NCI-H748 treated with DMSO at 0.1 percent for 48 hours (cell line): Measurements from ENCODE around the gene ISM2.
"Not testable (repeated sequence)": the region's sequence is repeated elsewhere in the genome, so short reads cannot be mapped to it uniquely, and the experiment has no call there.

ENCODE experiments used
- DNase-seq: peaks from one replicate; lab custom pipeline; 2025; lab: John Stamatoyannopoulos, UW

ISM2 gene

GRCh38 chr14:77498120-77498979, at the start of gene ISM2:
TSS of gene ISM2 (minus strand) at chr14:77498816. CDS start at chr14:77498793, 23 bp downstream.
- DNase-seq: no peak

- DNase-seq: no peak
Measured at GRCh38 chr14:77547512-77548180, 49.0 kb upstream of the ISM2 start.

- DNase-seq: not testable (repeated sequence)
Measured at GRCh38 chr14:77545171-77545570, 46.6 kb upstream of the ISM2 start.

- DNase-seq: no peak
Measured at GRCh38 chr14:77544571-77544970, 46.0 kb upstream of the ISM2 start.

GRCh38 chr14:77543637-77544334, 45.2 kb upstream of the ISM2 start:
- no peak for DNase-seq

- no peak for DNase-seq
Measured at GRCh38 chr14:77543240-77543551, 44.6 kb upstream of the ISM2 start.

- no peak for DNase-seq
Measured at GRCh38 chr14:77542421-77543239, 44.0 kb upstream of the ISM2 start.

- no peak for DNase-seq
Measured at GRCh38 chr14:77541905-77542304, 43.3 kb upstream of the ISM2 start.

- not testable (repeated sequence) for DNase-seq
Measured at GRCh38 chr14:77536951-77537350, 38.3 kb upstream of the ISM2 start.

- no peak for DNase-seq
Measured at GRCh38 chr14:77531071-77531470, 32.5 kb upstream of the ISM2 start.

GRCh38 chr14:77529963-77530362, 31.3 kb upstream of the ISM2 start:
- DNase-seq: no peak

- no peak for DNase-seq
Measured at GRCh38 chr14:77529213-77529612, 30.6 kb upstream of the ISM2 start.

- DNase-seq: not testable (repeated sequence)
Measured at GRCh38 chr14:77528701-77529100, 30.1 kb upstream of the ISM2 start.

- DNase-seq: no peak
Measured at GRCh38 chr14:77526266-77526665, 27.6 kb upstream of the ISM2 start.

- no peak for DNase-seq
Measured at GRCh38 chr14:77524536-77524935, 25.9 kb upstream of the ISM2 start.

GRCh38 chr14:77523109-77523508, 24.5 kb upstream of the ISM2 start:
- no peak for DNase-seq

GRCh38 chr14:77520555-77520954, 21.9 kb upstream of the ISM2 start:
- no peak for DNase-seq

GRCh38 chr14:77516126-77516525, 17.5 kb upstream of the ISM2 start:
- DNase-seq: no peak

- no peak for DNase-seq
Measured at GRCh38 chr14:77511486-77512162, 13.0 kb upstream of the ISM2 start.

- no peak for DNase-seq
Measured at GRCh38 chr14:77509366-77509765, 10.8 kb upstream of the ISM2 start.

GRCh38 chr14:77508876-77509275, 10.3 kb upstream of the ISM2 start:
- DNase-seq: no peak
